DMS114 treated with DMSO at 0.1 percent for 48 hours (cell line): Measurements from ENCODE around the gene RFESD.

Source experiments
- DNase-seq: peaks from one replicate; lab custom pipeline; 2025; ENCODE audit not compliant: unreplicated experiment; lab: John Stamatoyannopoulos, UW

Gene RFESD

GRCh38 chr5:95660060-95660459, 13.5 kb downstream of the RFESD start:
- no peak for DNase-seq

DNA sequence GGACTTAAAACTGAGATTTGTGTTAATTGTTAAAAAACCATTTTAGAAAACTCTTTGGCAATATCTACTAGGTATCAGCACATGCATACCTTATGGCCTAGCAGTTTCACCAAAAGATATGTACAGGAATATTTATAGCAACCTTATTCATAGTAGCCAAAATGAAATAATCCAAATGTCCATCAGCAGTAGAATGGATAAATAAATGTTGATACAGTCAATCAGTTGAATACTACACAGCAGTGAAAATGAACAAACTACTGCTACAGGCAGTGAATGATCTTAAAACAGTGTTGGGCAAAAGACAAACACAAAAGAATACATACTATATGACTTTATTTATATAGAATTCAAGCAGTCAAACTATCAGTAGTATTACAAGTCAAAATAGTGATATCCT, 16.4 kb downstream of the RFESD start:
- no peak for DNase-seq

DNA sequence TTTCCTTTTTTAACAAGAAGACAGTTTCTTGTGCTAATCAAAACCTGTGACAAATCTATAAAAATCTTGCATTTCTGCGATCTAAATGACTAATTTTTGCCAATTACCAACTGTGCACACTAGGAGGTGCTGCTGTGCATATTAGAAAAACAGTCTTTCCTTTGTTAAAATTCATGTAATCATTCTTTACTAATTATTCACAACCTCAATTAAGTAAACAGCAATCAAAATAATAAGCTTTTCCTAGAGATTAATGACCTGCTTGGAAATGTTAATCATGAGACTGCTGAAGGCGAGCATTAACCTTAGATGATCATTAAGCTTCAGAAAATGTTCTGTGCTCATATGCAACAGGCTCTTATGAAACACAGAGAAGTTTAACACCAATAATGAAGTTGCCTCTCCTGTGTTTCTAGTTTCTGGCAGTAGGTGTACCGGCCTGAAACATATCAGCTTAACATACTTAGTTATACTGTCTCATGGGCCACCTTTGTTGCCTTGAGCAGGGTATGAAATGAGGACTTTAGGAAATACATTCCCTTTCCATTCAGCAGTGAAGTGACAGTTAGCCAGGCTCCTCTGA, 17.7 kb downstream of the RFESD start:
- peak; percentile 18 for DNase-seq

DNA sequence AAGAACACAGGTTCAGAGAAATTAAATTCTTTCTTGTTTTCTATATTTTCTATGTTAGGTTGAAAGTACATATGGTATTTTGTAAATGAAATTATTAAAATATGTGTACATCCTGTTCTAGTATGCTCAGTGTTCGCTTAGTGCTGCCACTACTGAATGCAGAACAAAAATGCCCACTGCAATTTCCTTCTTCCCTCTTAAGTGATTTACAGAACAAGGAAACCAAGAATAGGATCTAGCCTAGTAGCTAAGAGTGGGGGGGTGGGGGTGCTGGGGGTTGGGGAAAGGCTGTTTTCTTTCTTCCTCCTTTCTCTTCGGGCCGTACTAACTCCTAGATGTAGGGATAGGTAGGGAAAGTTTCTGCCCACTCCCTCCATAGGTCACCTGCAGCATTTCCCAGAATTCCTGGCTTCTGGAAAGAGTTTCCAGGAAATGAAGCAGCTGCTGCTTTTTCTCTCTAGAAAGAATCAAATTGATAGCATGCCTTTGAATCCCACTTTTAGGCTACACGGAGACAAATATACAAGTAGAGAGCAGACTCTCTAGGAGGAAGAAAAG, 20.6 kb downstream of the RFESD start:
- no peak for DNase-seq

DNA sequence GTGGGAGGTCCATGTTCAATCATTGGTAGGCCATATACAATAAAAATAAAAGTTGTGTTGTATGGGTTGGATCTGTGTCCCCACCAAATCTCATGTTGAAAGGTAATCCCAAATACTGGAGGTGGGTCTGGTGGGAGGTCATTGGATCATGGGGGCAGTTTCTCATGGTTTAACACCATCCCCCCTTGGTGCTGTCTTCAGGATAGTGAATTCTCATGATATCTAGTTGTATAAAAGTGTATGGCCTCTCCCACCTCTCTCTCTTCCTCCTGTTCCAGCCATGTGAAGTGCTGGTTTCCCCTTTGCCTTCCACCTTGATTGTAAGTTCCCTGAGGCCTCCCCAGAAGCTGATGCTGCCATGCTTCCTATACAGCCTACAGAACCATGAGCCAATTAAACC, 21.1 kb downstream of the RFESD start:
- DNase-seq = no peak

GRCh38 chr5:95668216-95668615, 21.6 kb downstream of the RFESD start:
- no peak for DNase-seq

DNA sequence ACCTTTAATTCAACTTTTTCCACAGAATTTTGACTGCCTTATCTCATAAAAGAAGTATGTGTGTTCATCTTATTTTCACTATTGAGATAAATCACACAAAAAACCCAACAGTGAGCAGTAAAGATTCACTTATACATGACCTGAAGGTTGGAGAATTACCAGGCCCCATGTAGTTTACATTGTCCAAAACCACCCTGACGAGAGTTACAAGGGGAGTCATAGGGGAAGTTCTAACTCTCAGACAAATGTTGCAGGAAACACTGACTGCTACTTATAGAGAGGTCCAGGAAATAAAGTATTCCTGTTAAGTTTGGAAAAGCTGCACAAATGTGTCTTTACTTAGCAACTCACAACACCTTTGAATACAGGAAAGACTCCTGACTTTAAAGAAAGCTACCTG, 22.2 kb downstream of the RFESD start:
- DNase-seq = no peak

GRCh38 chr5:95669540-95669939, 23.0 kb downstream of the RFESD start:
- DNase-seq = no peak

DNA sequence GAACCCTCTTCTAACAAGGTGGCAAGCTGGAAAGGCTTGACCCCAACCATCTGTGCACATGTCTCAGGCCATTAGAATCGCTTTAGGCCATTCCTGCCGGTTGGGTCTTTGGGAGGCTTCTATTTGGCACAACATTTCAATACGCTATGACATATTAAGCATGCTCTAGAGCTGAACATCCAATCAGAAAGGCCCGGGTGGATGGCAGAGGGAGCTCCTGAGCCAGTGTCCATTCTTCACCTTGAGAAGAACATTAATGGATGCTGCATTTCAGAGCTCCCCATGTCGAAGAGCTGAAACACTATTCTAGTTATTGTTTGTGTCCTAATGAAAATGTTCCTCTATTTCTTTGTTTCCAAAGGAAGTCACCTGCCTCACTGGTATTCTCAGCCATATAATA, 23.4 kb downstream of the RFESD start:
- DNase-seq = no peak

DNA sequence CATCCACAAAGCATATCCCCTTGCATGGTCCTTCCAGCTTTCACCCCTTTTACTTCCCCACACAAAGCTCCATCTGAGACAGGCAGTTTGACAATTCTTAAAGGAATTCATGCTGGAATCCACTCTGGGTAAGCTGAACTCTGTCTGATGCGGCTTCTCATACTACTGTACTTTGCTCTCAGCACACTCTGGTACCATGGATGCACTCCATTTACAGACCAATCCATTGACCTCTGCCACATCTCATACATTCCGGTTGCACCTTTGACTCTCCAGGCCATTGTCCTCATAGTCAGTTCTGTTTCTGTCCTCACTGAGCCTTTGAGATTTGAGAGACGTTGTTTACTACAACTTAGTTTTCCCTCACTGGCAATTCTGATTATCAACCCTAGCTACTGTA, 24.0 kb downstream of the RFESD start:
- no peak for DNase-seq

DNA sequence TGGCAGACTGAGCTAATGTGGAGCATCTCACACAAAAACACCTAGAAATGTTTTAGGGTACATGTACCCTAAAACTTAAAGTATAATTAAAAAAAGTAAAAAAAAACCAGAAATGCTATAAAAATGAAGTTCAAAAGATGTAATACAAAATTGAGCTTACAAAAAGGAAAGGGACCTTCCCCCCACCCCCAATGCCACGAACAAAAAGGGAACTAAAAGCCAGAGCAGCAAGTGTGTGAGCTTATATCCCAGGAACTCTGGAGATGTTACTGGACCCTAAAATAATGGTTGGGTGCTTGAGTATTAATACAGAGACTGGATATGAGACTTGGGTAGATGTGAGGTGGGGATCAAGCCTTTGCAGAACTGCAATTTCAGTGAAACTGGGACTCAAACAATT, 25.2 kb downstream of the RFESD start:
- no peak for DNase-seq

- no peak for DNase-seq
Observed at GRCh38 chr5:95672641-95673040, 26.1 kb downstream of the RFESD start.

GRCh38 chr5:95673081-95673480, 26.5 kb downstream of the RFESD start:
- DNase-seq = no peak

DNA sequence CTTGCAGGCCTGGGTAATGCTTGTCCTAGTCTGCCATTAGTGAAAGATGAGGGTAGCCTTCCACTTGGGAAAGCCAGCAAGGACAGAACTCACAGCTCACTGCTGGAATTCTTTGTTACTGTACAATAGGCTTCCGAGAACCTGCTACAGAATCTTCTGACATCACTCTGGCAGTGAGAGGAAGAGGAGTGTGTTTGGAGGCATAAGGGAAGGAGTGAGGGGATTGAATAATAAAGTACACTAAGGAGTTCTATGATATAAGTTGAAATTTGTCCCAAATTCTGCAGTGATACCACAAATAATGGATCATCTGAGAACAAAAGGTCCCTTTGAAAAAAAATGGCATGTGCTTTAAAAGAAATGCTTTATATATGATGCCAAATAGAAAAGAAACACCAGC, 36.3 kb downstream of the RFESD start, which contains the start of gene SPATA9:
Gene SPATA9 (minus strand): TSS at position 101 of the 400 bp plus-strand sequence. CDS start 137 bp downstream, outside the sequence.
- no peak for DNase-seq

GRCh38 chr5:95684361-95684760, 37.8 kb downstream of the RFESD start:
- no peak for DNase-seq

- no peak for DNase-seq
Observed at GRCh38 chr5:95686651-95687050, 40.1 kb downstream of the RFESD start.

- DNase-seq = no peak
Observed at GRCh38 chr5:95689680-95690079, 43.1 kb downstream of the RFESD start.

DNA sequence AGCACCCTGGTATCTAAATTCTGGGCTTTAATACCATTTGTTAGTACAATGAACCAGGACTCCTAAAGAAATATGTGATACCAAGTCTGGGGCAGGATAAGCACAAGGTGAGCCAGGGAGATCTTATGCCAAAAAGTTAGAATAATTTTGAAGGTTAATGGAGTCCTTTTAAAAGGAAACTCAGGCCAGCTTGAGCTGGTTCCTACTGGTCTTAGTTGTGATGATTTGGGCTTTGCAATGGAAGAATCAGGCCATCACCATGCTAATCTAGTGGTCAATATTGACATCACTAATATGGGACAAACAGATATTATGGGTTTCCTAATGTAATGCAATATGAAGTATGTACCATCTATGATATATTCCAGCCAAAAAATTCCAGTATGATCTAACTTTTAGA, 43.8 kb downstream of the RFESD start:
- no peak for DNase-seq

GRCh38 chr5:95697781-95698681, 51.5 kb downstream of the RFESD start:
- DNase-seq = peak; percentile 53

DNA sequence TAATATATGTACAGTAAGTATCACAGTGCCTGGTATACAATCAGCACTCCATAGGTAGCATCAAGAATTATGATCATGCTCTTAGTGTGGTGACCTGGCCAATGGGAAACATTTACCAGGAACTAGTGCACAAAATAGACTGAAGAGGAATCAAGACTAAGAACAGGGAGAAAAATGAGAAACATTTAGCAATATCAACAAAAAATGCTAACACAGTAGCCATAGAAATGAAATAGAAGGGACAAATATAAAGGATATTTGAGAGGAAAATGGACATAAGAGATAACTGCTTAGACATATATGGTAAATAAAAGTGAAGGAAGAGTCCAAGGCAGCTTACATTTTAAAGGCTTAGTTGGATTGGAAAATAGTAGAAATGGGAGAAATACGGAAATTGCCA, 52.8 kb downstream of the RFESD start:
- DNase-seq = no peak

DNA sequence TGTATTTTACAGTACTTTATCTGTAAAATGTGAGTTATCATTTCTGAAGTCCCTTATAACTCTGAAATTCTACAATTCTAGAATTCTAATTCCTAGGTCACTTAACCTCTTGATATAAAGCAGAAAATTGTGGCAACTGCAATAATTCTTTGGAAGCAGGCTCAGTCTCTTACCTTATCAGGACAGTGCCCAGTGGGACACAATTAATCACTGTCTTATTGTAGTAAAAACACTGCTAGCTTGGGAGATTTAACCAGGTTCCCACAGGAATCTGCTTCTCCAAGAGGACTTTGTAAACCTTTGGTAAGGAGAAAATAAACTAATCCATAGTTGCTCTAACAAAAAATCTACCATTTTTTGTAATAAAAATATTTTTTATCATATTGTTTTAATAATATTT, 54.5 kb downstream of the RFESD start:
- DNase-seq = no peak

DNA sequence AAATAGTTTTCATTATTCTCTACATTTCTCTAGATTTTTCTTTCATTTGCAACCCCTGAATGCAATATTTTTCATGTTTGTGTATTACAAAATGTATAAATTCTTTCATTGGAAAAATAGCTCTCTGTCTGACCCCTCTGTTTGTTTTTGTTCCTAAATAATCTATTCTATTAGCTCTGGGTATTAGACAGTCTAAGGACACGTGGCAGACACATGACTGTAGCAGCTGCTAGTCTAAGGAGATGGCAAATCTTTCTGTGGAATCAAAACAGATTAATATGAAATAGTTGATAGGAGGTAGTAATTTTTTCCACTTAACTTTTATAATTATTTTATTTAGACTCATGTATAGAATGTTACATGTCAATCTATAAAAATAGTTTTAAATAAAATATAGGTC, 57.6 kb downstream of the RFESD start:
- no peak for DNase-seq
